Measurements from ENCODE around the gene S100A14. TPM values are rescaled to one million over a fixed set of nuclear protein-coding genes. Genes with fewer than 3 reads are reported as not detected.

S100A14 gene
- total RNA-seq, 1 donor from 2014 or later = not detected

GRCh38 chr1:153615406-153615805 is 719 bp downstream of the S100A14 start:
- H3K36me3 Mint-ChIP-seq (ENCODE audit: unreplicated experiment) = peaks cover 9% of the 10 kb centered on the region
- DNase-seq (ENCODE audit: extremely low spot score, unreplicated experiment) = no peak
- no peak overlapping the region for H3K4me3 Mint-ChIP-seq (ENCODE audit: unreplicated experiment)
- H3K9me3 Mint-ChIP-seq (ENCODE audit: unreplicated experiment) = no peaks in the 10 kb centered on the region
- H3K4me1 Mint-ChIP-seq (ENCODE audit: unreplicated experiment) = peaks cover 46% of the 10 kb centered on the region
- H3K27me3 Mint-ChIP-seq (ENCODE audit: unreplicated experiment) = no peaks in the 10 kb centered on the region
- no peak for TF ChIP-seq CTCF (IDR thresholded peaks at IDR 0.05)
- no peak overlapping the region for H3K27ac Mint-ChIP-seq (ENCODE audit: unreplicated experiment)

- peaks cover 6% of the 10 kb centered on the region for H3K36me3 Mint-ChIP-seq (ENCODE audit: unreplicated experiment)
- H3K4me1 Mint-ChIP-seq (ENCODE audit: unreplicated experiment) = peaks cover 51% of the 10 kb centered on the region
- no peaks in the 10 kb centered on the region for H3K27me3 Mint-ChIP-seq (ENCODE audit: unreplicated experiment)
- TF ChIP-seq CTCF (IDR thresholded peaks at IDR 0.05) = no peak
- no peak overlapping the region for H3K27ac Mint-ChIP-seq (ENCODE audit: unreplicated experiment)
- H3K4me3 Mint-ChIP-seq (ENCODE audit: unreplicated experiment) = no peak overlapping the region
- no peak for DNase-seq (ENCODE audit: extremely low spot score, unreplicated experiment)
- no peaks in the 10 kb centered on the region for H3K9me3 Mint-ChIP-seq (ENCODE audit: unreplicated experiment)
These were observed 1.2 kb downstream of the S100A14 start for GRCh38 chr1:153614906-153615305.

GRCh38 chr1:153614189-153614900 is 1.8 kb downstream of the S100A14 start:
- no peaks in the 10 kb centered on the region for H3K9me3 Mint-ChIP-seq (ENCODE audit: unreplicated experiment)
- H3K36me3 Mint-ChIP-seq (ENCODE audit: unreplicated experiment) = peaks cover 2% of the 10 kb centered on the region
- H3K27ac Mint-ChIP-seq (ENCODE audit: unreplicated experiment) = peak overlapping the region; percentile 38
- peaks cover 57% of the 10 kb centered on the region for H3K4me1 Mint-ChIP-seq (ENCODE audit: unreplicated experiment)
- no peak for TF ChIP-seq CTCF (IDR thresholded peaks at IDR 0.05)
- no peak for DNase-seq (ENCODE audit: extremely low spot score, unreplicated experiment)
- H3K4me3 Mint-ChIP-seq (ENCODE audit: unreplicated experiment) = no peak overlapping the region
- H3K27me3 Mint-ChIP-seq (ENCODE audit: unreplicated experiment) = no peaks in the 10 kb centered on the region

- peak overlapping the region; percentile 95 for H3K27ac Mint-ChIP-seq (ENCODE audit: unreplicated experiment)
- no peaks in the 10 kb centered on the region for H3K9me3 Mint-ChIP-seq (ENCODE audit: unreplicated experiment)
- DNase-seq (ENCODE audit: extremely low spot score, unreplicated experiment) = no peak
- H3K36me3 Mint-ChIP-seq (ENCODE audit: unreplicated experiment) = no peaks in the 10 kb centered on the region
- peaks cover 66% of the 10 kb centered on the region for H3K4me1 Mint-ChIP-seq (ENCODE audit: unreplicated experiment)
- H3K27me3 Mint-ChIP-seq (ENCODE audit: unreplicated experiment) = no peaks in the 10 kb centered on the region
- no peak for TF ChIP-seq CTCF (IDR thresholded peaks at IDR 0.05)
- peak overlapping the region; percentile 90 for H3K4me3 Mint-ChIP-seq (ENCODE audit: unreplicated experiment)
These were observed 2.7 kb downstream of the S100A14 start for GRCh38 chr1:153613406-153613805.

- Mint-ChIP-seq H3K9me3 (ENCODE audit: unreplicated experiment) (no peaks in the 10 kb centered on the region), H3K4me1 (ENCODE audit: unreplicated experiment) (peaks cover 69% of the 10 kb centered on the region)
These were observed 3.3 kb downstream of the S100A14 start, which contains the start of gene S100A16 for GRCh38 chr1:153612755-153613331. Gene S100A16 (minus strand): TSS chr1:153613137. CDS start chr1:153608151, 4,986 bp downstream.

More at GRCh38 chr1:153612755-153613331, 3.3 kb downstream of the S100A14 start, which contains the start of gene S100A16:
- TF ChIP-seq CTCF (IDR thresholded peaks at IDR 0.05) = no peak
- peak; percentile 88 for DNase-seq (ENCODE audit: extremely low spot score, unreplicated experiment)
- Mint-ChIP-seq H3K4me3 (ENCODE audit: unreplicated experiment) (peak within 1 kb of the TSS; percentile 90), H3K27me3 (ENCODE audit: unreplicated experiment) (no peaks in the 10 kb centered on the region), H3K27ac (ENCODE audit: unreplicated experiment) (peak within 1 kb of the TSS; percentile 95), H3K36me3 (ENCODE audit: unreplicated experiment) (no peaks in the 10 kb centered on the region)

Measured in osteocyte (in vitro differentiated cells).